GM06990 (cell line): ENCODE data around the gene AAMDC.

Source experiments
- DNase-seq: peaks from one replicate; pipeline ENCODE4 v3.0.0-alpha.2; 2011; ENCODE audit not compliant: insufficient read length; ENCODE audit errors: extremely low read depth
- H3K27me3 ChIP-seq: replicated peaks from 2 replicates; pipeline ENCODE4 v1.6.0; 2011; ENCODE audit warnings: low read length; ENCODE audit not compliant: control insufficient read depth, insufficient read depth
- H3K36me3 ChIP-seq: 2 replicates; pipeline ENCODE4 v1.5.1; 2011; ENCODE audit warnings: low read length; ENCODE audit not compliant: control insufficient read depth, insufficient read depth
- H3K4me3 ChIP-seq: replicated peaks from 2 replicates; pipeline ENCODE4 v1.5.1; 2011; ENCODE audit warnings: low read depth, mild to moderate bottlenecking, control low read depth, low read length
- CTCF ChIP-seq: IDR thresholded peaks from 2 replicates; pipeline ENCODE4 v1.5.1; 2011; ENCODE audit warnings: low read length, control low read depth, mild to moderate bottlenecking, inconsistent platforms; ENCODE audit not compliant: insufficient read depth, poor library complexity, severe bottlenecking

The AAMDC gene

GRCh38 chr11:77793972-77794371 is 27.0 kb upstream of the AAMDC start:
- Histone ChIP-seq H3K27me3 (no peaks in the 10 kb centered on the region), H3K36me3 (no peaks in the 10 kb centered on the region; the same call in none of the 2 replicates), H3K4me3 (no peak overlapping the region)
- no peak for DNase-seq
- no peak for TF ChIP-seq CTCF

- no peaks in the 10 kb centered on the region for H3K36me3 ChIP-seq
Observed at GRCh38 chr11:77799338-77799737, 21.6 kb upstream of the AAMDC start.

GRCh38 chr11:77800449-77800848 is 20.5 kb upstream of the AAMDC start:
- H3K4me3 ChIP-seq: no peak overlapping the region
- H3K36me3 ChIP-seq: no peaks in the 10 kb centered on the region

More at GRCh38 chr11:77799338-77799737, 21.6 kb upstream of the AAMDC start:
- H3K27me3 ChIP-seq: no peaks in the 10 kb centered on the region
- DNase-seq: no peak
- H3K4me3 ChIP-seq: no peak overlapping the region
- TF ChIP-seq CTCF: no peak

GRCh38 chr11:77801477-77801876 is 19.5 kb upstream of the AAMDC start:
- no peak for DNase-seq
- Histone ChIP-seq H3K36me3 (no peaks in the 10 kb centered on the region), H3K4me3 (no peak overlapping the region), H3K27me3 (no peaks in the 10 kb centered on the region)
- no peak for TF ChIP-seq CTCF

More at GRCh38 chr11:77800449-77800848, 20.5 kb upstream of the AAMDC start:
- no peak for DNase-seq
- no peak for TF ChIP-seq CTCF
- H3K27me3 ChIP-seq: no peaks in the 10 kb centered on the region

GRCh38 chr11:77806415-77806814 is 14.5 kb upstream of the AAMDC start:
- no peak for TF ChIP-seq CTCF
- no peak for DNase-seq
- H3K4me3 ChIP-seq: no peak overlapping the region
- no peaks in the 10 kb centered on the region for H3K27me3 ChIP-seq
- no peaks in the 10 kb centered on the region; the same call in 1 of the 2 replicates for H3K36me3 ChIP-seq

GRCh38 chr11:77806993-77807392 is 14.0 kb upstream of the AAMDC start:
- no peaks in the 10 kb centered on the region; the same call in 1 of the 2 replicates for H3K36me3 ChIP-seq
- no peak for TF ChIP-seq CTCF
- no peak overlapping the region for H3K4me3 ChIP-seq
- DNase-seq: no peak
- H3K27me3 ChIP-seq: no peaks in the 10 kb centered on the region
